GM19324 (cell line): ENCODE measurements around the gene FUCA2.
"Not testable (repeated sequence)": the region's sequence is repeated elsewhere in the genome, so short reads cannot be mapped to it uniquely, and the experiment has no call there.

ENCODE experiments used
- ATAC-seq: cut with Tn5 transposase; IDR thresholded peaks from one replicate; pipeline ENCODE4 v1.9.1; 2021; ENCODE audit warnings: mild to moderate bottlenecking, moderate library complexity; ENCODE audit not compliant: unreplicated experiment, low FRiP score

FUCA2 gene

GRCh38 chr6:143449082-143449713, 62.3 kb downstream of the FUCA2 start:
- ATAC-seq = no peak

- not testable (repeated sequence) for ATAC-seq
These were observed 63.7 kb downstream of the FUCA2 start for GRCh38 chr6:143447865-143448264.
